IPS-18c (cell line): ENCODE results near the gene SIL1.

Experiments
- H3K4me3 ChIP-seq: 2 replicates; pipeline ENCODE4 v1.7.0; 2013; ENCODE audit warnings: low read depth, mild to moderate bottlenecking, low read length, moderate library complexity; ENCODE audit not compliant: insufficient read depth
- H3K9me3 ChIP-seq: one replicate; pipeline ENCODE4 v1.6.1; 2013; ENCODE audit warnings: mild to moderate bottlenecking, low read length, moderate library complexity; ENCODE audit not compliant: control insufficient read depth, insufficient read depth

The SIL1 gene

GRCh38 chr5:138955671-138956295 is 242.4 kb downstream of the SIL1 start:
- Histone ChIP-seq H3K9me3 (no peaks in the 10 kb centered on the region), H3K4me3 (no peak overlapping the region)

- Histone ChIP-seq H3K4me3 (no peak overlapping the region), H3K9me3 (no peaks in the 10 kb centered on the region)
These were observed 243.0 kb downstream of the SIL1 start for GRCh38 chr5:138955013-138955660.

GRCh38 chr5:138954257-138955012 is 243.7 kb downstream of the SIL1 start:
- Histone ChIP-seq H3K9me3 (no peaks in the 10 kb centered on the region), H3K4me3 (no peak overlapping the region)

GRCh38 chr5:138953387-138954256 is 244.5 kb downstream of the SIL1 start:
- no peaks in the 10 kb centered on the region for H3K9me3 ChIP-seq
- H3K4me3 ChIP-seq = no peak overlapping the region

- H3K9me3 ChIP-seq = no peaks in the 10 kb centered on the region
These were observed 245.2 kb downstream of the SIL1 start for GRCh38 chr5:138952962-138953361.

GRCh38 chr5:138951986-138952735 is 246.0 kb downstream of the SIL1 start:
- H3K9me3 ChIP-seq = no peaks in the 10 kb centered on the region

More at GRCh38 chr5:138952962-138953361, 245.2 kb downstream of the SIL1 start:
- H3K4me3 ChIP-seq = no peak overlapping the region

GRCh38 chr5:138951091-138951985 is 246.8 kb downstream of the SIL1 start:
- Histone ChIP-seq H3K9me3 (no peaks in the 10 kb centered on the region), H3K4me3 (no peak overlapping the region)

More at GRCh38 chr5:138951986-138952735, 246.0 kb downstream of the SIL1 start:
- no peak overlapping the region for H3K4me3 ChIP-seq

- Histone ChIP-seq H3K4me3 (no peak overlapping the region), H3K9me3 (no peaks in the 10 kb centered on the region)
These were observed 247.6 kb downstream of the SIL1 start for GRCh38 chr5:138950421-138951031.

GRCh38 chr5:138949988-138950387 is 248.2 kb downstream of the SIL1 start:
- H3K9me3 ChIP-seq = no peaks in the 10 kb centered on the region
- no peak overlapping the region for H3K4me3 ChIP-seq

GRCh38 chr5:138949223-138949574 is 249.0 kb downstream of the SIL1 start:
- H3K4me3 ChIP-seq = no peak overlapping the region

GRCh38 chr5:138948471-138949222 is 249.5 kb downstream of the SIL1 start:
- Histone ChIP-seq H3K4me3 (no peak overlapping the region), H3K9me3 (no peaks in the 10 kb centered on the region)

More at GRCh38 chr5:138949223-138949574, 249.0 kb downstream of the SIL1 start:
- H3K9me3 ChIP-seq = no peaks in the 10 kb centered on the region

- Histone ChIP-seq H3K4me3 (no peak overlapping the region), H3K9me3 (no peaks in the 10 kb centered on the region)
These were observed 250.4 kb downstream of the SIL1 start for GRCh38 chr5:138947780-138948179.

- H3K4me3 ChIP-seq = no peak overlapping the region
- no peaks in the 10 kb centered on the region for H3K9me3 ChIP-seq
These were observed 251.2 kb downstream of the SIL1 start for GRCh38 chr5:138946831-138947560.

- Histone ChIP-seq H3K9me3 (no peaks in the 10 kb centered on the region), H3K4me3 (no peak overlapping the region)
These were observed 251.9 kb downstream of the SIL1 start for GRCh38 chr5:138946241-138946623.
